Measurements from ENCODE around the gene CACNG4.

The CACNG4 gene

DNA sequence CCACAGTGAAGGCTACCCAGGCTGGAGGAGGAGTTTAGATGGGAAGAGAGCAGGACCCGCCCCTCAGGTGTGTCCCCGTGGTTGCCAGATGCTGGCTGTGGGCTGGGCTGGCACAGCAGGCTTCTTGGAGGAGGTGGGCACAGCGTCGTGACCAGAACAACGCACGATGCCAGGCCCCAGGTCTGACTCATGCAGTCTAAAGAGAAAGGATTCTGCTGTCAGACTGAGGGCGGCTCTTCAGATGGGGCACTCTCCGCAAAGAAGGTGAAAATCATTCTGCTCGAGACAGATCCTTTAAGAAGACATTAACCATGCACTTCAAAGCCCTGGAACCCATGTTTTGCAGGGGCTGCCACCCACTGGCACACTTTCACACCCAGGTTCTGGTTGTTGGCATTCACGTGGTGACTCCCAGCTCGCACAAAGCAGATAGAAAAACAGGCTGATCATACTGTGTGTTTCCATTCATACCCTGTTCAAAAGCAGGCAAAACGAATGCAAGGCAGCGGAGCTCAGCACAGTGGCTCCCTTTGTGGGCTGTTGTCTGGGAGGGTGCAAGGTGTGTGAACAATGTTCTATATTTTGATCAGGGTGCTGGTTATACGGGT is 19.0 kb downstream of the CACNG4 start:
- in situ Hi-C loops (cut with MboI; ENCODE audit: low sequenced_read_pairs), result no loop called here

DNA sequence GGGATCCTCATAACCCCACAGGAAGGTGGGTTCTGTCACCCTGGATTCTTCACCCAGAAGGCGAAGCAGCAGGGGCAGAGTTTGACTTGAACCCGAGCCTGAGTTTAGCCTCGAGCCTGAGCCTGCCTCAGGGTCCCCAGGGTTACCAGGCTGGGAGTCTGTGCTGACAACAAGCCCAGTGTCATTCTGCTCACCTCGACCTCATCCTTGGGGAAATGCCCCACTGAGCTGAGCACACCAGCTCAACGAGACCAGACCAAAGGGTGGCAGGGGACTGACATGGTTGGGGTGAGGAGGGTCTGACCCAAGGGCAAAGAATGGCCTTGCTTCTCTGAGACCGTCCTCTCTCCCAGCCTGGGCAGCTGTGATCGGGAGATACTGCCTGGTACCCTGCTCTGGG is 20.2 kb downstream of the CACNG4 start:
- in situ Hi-C loops (cut with MboI; ENCODE audit: low sequenced_read_pairs), result no loop called here

DNA sequence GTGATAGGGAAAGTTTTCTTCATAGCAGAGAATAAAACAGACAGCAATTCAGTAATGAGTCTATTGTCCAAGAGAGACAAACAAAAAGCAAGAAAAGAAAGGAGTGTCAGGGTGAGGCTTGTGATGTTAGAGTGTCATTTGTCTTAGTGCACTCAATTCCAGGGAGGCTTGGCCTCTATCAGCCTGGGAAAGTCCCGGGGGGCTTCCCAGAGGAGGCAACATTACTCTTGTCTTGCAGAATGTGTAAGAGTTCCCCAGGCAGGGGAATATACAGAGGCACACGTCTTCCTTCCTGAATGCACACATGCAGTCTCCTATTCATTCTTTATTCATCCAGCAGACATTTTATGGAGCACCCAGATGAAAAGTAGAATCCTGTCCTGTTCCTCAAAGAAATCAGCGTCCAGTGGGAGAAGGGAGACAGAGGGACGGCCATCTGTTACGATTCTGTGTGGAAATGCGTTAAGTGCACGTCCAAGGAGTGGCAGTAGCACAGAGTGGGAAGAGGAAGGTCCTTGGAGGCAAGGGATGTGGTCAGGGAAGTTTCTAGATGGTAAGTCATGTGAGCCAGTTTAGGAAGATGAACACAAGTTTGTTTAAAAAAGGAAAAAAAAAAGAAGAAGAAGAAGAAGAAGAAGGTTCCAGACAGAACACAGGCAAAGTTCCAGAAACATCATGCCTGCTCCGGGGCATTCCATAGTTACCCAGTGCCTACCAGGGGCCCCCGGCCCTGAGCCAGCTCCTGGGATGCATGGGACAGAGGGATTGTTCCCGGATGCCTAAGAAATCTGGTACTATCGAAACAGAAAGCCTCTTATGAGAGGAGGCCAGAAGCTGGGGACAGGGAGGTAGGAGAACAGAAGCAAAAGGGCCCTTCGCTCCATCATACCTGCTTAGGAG is 21.1 kb downstream of the CACNG4 start:
- in situ Hi-C loops (cut with MboI; ENCODE audit: low sequenced_read_pairs), result no loop called here

DNA sequence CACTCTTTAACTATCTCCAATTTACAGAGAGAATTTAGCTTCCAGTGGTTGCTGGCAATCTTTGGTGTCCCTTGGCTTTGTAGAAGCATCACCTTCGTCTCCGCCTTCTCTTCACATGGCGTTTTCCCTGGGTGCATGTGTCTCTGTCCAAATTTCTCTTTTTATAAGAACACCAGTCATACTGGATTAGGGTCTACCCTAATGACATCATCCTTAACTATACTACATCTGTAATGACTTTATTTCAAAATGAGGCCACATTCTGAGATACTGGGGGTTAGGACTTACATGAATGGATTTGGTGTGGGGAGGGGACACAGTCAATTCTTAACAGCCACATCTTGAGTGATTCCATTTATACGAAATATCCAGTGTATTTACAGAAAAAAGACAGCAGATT is 22.2 kb downstream of the CACNG4 start:
- in situ Hi-C loops (cut with MboI; ENCODE audit: low sequenced_read_pairs), result no loop called here

DNA sequence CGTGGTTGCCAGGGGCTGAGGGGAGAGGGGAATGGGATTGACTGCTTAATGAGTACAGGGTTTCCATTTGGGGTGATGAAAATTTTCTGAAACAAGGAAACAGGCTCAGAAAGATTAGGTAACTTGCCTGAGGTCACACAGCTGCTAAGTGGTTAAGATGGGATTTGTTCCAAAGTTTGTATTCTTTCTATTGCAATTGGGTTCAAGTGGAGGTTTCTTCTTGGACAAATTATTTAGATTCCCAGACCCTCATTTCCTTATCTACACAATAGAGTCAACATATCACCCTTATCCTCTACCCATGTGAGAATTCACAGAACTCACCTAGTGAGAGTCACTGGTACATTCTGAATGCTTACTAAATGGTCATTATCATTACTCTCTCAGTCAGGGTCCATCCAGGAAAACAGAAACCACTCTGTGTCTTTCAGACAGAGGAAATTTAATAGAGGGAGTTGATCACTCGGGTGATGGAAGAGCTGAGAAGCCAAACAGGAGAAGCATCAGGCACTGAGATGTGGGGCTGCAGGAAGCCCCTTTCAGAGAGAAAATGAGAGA is 22.6 kb downstream of the CACNG4 start:
- in situ Hi-C loops (cut with MboI; ENCODE audit: low sequenced_read_pairs), result no loop called here

DNA sequence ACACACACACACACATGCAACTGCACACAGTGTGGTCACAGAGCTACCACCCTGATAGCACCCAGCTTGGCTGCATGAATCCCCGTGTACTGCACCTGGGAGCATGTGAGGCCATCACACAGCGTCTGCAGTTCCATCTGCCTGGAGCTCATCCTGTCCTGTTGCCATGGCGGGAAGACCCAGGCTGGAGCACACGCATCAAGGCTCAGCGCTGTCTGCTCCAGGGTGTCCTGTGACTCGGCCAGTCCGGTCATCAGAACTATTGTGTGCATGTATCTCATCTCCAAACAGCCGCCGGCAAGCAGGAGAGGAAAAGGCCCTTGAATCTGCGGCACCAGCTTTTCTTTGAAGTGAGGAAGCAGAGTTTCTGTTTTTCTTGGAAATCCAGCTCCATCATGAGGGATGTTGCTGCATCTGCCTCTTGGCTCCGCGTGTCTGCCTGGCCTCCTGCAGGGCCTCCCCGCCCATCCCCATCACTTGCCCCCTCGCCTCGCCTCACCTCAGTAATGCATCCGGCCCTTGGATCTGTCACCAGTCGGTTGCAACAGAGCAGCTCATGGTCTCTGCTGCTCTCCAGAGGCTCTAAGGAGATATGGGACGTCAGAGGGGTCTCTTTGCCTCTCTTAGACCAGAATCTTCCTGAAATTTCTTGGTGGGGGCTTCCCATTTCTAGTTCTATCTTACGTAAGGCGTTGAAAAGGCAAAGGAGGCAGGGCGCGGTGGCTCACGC is 23.7 kb downstream of the CACNG4 start:
- in situ Hi-C loops (cut with MboI; ENCODE audit: low sequenced_read_pairs), result no loop called here

DNA sequence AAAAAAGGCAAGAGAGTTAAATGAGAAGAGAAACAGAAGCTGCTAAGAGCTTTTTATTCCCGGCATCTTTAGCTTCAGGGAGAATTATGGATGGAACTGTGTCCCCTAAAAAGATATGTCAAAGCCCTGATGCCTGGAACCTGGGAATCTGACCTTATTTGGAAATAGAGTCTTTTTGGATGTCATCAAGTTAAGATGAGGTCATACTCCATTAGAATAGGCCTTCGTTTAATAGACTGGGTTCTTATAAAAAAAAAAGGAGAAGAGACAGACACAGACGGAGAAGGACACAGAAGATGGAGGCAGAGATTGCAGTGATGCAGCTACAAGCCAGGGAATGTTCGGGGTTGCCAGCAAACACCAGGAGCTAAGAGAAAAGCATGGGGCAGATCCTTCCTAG is 24.6 kb downstream of the CACNG4 start:
- in situ Hi-C loops (cut with MboI; ENCODE audit: low sequenced_read_pairs), result no loop called here

DNA sequence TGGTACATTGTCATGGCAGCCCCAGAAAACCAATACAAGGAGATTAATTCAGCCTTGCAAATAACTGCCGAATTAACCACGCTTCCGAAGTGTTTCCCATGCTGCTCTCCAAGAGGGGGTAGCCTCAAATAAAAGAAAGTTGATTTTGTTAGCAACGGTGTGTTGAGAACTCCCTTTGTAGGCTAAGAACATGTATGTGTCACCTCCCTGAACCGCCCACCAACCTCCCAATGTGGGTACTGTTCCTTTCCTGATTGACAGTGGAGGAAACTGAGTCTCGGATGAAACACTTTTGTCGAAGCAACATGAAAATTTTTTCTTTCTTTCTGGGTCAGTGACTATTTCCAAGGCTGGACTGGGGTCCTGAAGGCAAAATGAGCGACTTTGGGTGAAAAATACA is 25.1 kb downstream of the CACNG4 start:
- in situ Hi-C loops (cut with MboI; ENCODE audit: low sequenced_read_pairs), result no loop called here

DNA sequence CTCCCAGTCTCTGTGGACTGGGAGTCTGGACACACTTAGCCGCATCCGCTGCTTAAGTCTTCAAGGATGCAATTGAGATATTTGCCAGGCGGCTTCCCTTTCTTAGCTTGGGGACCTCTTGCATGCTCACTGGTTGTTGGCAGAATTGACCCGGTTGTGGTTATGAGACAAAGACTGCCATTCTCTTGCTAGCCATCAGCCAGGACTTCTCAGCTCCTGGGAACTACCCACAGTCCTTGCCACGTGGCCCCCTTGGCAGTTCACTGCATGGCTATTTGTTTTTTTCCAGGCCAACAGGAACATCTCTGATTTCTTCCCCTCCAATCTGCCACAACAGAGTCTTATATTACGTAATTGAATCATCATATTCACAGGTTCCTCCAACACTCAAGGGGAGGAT is 25.5 kb downstream of the CACNG4 start:
- in situ Hi-C loops (cut with MboI; ENCODE audit: low sequenced_read_pairs), result no loop called here

DNA sequence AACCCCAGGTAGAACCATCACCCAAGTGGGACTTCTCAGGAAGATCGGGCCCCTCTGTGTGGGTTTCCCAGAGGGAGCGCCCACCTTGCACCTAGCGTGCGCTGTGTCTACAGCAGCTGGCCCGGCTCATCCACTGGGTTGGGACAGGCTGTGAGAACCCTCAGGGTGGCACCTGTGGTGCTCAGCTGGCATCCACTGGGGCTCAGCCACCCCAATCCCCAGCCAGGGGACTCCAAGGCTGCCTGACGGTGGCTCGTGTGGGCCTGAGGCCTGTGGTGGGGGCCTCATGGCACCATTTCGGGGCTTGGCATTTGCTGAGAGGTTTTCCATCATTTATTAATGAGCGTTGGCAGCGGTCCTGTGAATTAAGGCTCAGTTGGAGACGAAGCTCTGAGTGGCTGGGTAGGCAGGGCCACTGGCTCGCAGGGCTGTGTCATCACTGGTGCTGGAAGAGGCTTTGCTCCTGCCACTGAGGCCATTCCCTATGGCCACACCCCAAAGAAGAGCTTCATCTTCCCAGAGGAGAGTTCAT is 28.5 kb downstream of the CACNG4 start:
- in situ Hi-C loops (cut with MboI; ENCODE audit: low sequenced_read_pairs), result no loop called here

DNA sequence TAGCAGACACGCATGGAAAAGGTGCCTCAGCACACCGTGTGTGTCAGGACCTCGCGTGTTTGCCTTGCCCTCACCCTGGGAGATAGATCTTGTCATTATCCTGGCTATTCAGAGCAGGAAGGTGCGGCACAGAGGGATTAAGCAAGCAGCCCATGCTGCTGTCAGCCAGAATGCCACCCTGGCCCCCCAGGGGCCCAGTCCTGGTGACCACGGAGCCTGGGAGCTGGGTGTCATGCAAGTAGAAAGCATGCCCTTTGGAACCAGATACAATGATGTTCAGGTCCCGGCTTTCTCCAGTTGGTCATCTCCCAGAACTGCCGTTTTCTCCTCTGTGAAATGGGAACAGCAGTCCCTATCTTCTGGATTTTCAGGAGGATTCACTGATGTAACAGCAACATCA is 29.9 kb downstream of the CACNG4 start:
- in situ Hi-C loops (cut with MboI; ENCODE audit: low sequenced_read_pairs), result no loop called here

DNA sequence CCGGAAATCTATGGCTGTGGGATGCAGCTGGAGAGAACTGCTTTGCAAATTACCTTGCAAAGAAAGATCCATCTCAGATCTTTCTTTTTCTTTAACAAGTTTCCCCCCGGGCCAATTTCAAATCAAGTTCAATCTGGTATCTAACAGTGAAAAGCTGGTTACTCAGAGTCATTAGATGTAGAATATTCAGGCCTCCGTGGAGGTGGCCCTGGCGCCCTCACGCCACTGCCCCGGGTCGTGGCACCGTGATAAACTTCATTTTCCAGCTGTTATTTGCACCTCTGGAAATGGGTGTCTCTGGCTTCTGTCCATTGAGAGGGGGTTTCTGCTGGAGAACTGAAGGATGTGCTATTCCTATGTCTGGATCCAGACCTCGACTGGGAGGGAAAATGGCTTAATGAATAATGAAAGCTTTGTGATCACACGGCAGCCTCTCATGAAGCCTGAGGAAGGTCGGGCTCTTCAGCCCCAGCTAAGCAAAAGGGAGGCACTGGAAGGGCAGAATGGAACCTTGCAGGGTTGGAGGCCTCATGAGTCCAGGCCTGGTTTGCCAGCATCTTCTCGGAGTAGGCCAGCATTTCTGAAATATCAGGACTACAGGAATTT is 30.5 kb downstream of the CACNG4 start:
- in situ Hi-C loops (cut with MboI; ENCODE audit: low sequenced_read_pairs), result no loop called here

DNA sequence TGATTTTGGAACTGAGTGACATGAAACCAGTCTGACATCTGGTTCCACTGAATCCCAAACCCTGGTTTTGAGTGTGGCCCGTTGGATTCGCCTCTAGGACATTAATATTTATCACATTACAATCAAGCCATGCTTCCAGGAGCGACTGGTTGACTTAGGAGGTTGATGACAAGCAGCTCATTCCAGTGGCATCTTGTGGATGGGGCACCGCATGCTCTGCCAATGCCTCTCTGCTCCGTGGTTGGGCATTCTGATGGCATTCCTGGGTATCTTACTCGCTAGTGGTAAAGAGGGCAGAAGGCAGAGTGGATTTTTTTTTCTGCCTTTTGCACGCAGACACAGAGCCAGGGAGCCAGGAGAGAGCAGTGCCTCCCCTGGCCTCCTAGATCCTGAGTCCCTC is 31.4 kb downstream of the CACNG4 start:
- in situ Hi-C loops (cut with MboI; ENCODE audit: low sequenced_read_pairs), result no loop called here

DNA sequence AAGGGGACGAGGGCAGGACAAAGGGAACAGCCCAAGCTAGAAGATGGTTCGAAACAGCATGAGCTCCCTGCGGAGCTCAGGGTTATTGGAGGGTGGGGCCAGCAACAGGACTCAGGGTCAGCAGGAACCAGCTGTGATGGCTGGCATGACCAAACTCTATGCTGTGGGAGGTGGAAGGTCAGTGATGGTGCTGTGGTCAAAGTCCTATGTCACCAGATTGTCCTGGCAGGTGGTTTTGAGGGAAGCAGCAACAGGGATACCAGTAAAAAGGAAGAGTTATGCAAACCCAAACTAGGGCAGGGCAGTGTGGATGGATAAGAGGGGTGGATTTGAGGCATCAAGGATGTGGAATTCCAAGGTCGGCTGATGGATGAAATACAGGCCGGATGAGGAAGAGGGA is 32.4 kb downstream of the CACNG4 start:
- in situ Hi-C loops (cut with MboI; ENCODE audit: low sequenced_read_pairs), result no loop called here

DNA sequence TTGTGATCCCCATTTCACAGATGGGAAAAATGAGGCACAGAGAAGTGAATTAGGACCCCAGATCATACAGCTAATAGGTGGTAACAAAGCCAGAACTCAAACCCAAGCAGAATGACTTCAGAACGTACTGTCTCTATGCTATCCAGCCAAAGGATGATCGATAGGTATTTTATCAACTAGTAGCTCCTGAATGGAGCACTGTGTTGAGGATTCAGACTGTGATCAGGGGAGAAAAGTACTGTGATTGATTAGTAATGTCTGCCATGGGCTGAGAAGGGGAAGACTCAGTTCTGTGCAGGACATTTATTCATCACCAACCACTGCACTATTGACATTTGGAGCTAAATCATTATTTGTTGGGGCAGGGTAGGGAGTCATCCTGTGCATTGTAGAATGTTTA is 38.7 kb downstream of the CACNG4 start:
- in situ Hi-C loops (cut with MboI; ENCODE audit: low sequenced_read_pairs), result no loop called here

DNA sequence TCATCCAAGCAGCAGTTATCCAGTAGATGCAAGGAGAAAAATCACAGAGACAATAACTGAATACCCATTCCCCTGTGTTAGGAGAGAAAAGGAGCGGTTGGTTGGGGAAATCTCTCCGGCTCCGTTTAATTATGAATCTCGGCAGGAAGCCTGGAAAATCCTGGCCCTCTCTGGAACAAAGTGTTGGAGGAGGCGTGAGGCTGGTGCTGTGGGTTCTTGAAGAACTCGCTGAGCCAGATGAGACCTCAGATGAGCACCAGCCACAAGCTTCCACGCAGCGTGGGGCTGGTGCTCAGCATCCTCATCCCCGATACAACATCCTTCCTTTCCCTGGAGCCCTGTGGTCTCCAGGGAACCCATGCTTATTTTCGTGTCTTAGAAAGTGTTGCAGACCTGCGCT is 39.7 kb downstream of the CACNG4 start:
- in situ Hi-C loops (cut with MboI; ENCODE audit: low sequenced_read_pairs), result no loop called here

DNA sequence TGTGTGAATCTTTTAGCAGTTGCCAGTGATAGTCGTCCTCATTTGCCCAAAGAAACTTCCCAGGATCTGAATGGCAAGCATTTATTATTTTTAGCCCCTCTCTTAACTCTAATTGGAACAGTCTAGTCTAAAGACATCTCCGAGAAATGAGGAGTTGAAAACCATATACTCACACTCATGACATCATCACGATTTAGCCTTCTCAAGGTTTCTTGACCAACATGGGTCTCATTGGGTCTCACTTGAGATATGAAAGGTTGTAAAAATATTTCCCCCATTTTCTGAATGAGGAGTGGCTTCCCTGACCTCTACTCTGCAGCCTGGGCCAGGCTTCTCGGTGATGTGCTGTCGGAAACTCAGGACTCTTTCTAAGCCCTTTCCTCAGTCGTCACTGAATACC is 42.8 kb downstream of the CACNG4 start:
- in situ Hi-C loops (cut with MboI; ENCODE audit: low sequenced_read_pairs), result no loop called here

DNA sequence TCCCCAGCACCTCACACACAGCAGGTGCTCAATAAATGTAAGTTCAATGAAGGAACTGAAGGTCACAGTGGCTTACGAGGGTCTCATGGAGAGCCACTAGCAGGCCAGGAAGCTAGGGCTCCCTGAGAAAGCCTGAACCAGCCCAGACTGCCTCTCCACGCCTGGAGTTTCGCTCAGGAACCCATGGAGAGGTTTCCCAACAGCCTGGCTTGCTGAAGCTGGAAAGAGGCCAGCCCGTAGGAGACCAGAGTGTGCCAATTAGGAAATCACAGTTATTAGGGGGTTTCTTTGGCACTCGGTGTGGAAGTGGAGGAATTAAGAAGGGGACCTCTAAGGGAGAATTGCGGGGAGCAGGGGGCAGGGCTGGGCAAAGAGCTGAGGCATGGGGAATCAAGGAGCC is 43.6 kb downstream of the CACNG4 start:
- in situ Hi-C loops (cut with MboI; ENCODE audit: low sequenced_read_pairs), result no loop called here

DNA sequence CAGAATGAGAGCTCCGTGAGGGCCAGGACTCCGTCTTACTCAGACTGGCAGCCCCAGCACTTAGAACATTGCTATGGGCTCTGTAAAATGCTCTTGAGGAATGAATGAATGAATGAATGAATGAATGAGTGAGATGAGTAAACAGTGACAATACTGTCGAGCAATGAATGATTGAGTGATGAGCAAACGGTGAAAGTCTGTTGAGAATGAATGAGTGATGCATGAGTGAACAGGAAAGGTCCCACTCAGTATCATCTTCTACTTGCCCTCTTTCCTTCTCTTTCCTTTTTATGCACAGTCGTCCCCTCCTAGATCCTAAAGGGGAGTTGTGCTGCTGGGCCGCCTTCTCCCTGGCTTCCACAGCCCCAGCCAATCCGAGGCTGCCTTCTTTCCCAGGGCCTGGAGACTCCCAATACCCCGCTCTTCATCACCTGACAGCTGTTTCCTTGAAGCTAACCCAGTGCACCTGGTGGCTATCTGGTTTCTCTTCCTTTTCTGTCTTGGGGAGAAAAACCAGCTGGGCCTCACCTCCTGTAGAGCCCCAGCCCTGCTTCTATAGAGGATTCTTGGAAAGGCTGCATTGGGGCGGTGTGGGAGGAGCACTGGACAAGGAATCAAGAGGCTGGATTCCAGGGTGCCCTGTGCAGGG is 47.1 kb downstream of the CACNG4 start:
- in situ Hi-C loops (cut with MboI; ENCODE audit: low sequenced_read_pairs), result no loop called here

DNA sequence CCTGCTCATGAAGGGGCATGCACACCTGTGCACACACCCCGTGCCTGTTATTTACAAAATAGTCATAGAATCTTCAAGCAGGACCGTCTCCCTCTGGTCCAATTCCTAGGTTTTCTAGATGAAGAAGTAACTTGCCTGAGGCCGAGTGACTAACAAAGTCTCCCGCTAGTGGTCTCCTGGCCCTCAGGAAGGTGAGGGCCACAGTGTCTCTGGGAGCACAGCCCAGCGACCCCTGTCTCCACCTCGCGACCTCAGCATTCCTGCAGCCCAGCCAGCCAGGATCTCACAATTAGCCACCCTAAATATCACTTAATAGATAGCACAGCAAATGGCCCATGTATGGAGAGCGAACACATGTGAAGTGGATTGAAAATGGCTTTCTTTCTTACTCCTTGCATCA is 49.4 kb downstream of the CACNG4 start:
- in situ Hi-C loops (cut with MboI; ENCODE audit: low sequenced_read_pairs), result no loop called here
